WERI-Rb-1 (cell line): ENCODE results near the gene IER3.
"Not testable (repeated sequence)": the region's sequence is repeated elsewhere in the genome, so short reads cannot be mapped to it uniquely, and the experiment has no call there.

ENCODE experiments used
- DNase-seq: peaks from one replicate; pipeline ENCODE4 v3.0.0-alpha.2; 2020
- H3K27ac ChIP-seq: fragments of 250-450 bp; sonication (Bioruptor Pico); 2 replicates; pipeline ENCODE4 v1.5.1; 2020; ENCODE audit warnings: mild to moderate bottlenecking, moderate library complexity
- H3K27me3 ChIP-seq: fragments of 250-450 bp; sonication (Bioruptor Pico); 2 replicates; pipeline ENCODE4 v1.5.1; 2021; ENCODE audit warnings: mild to moderate bottlenecking, low read depth, moderate library complexity; ENCODE audit not compliant: insufficient read depth, severe bottlenecking
- H3K36me3 ChIP-seq: fragments of 250-450 bp; sonication (Bioruptor Pico); 2 replicates; pipeline ENCODE4 v1.5.1; 2020; ENCODE audit warnings: mild to moderate bottlenecking, moderate library complexity
- H3K4me3 ChIP-seq: 2 replicates; pipeline ENCODE4 v1.5.1; 2011; ENCODE audit warnings: low read depth, mild to moderate bottlenecking, control low read depth, low read length
- H3K9me3 ChIP-seq: fragments of 250-450 bp; sonication (Bioruptor Pico); 2 replicates; pipeline ENCODE4 v1.5.1; 2021; ENCODE audit warnings: mild to moderate bottlenecking, moderate library complexity; ENCODE audit not compliant: severe bottlenecking
- CTCF ChIP-seq: IDR thresholded peaks from 2 replicates; pipeline ENCODE4 v1.5.1; 2011; ENCODE audit warnings: low read depth, mild to moderate bottlenecking, control low read depth, inconsistent platforms, low read length

IER3 gene

DNA sequence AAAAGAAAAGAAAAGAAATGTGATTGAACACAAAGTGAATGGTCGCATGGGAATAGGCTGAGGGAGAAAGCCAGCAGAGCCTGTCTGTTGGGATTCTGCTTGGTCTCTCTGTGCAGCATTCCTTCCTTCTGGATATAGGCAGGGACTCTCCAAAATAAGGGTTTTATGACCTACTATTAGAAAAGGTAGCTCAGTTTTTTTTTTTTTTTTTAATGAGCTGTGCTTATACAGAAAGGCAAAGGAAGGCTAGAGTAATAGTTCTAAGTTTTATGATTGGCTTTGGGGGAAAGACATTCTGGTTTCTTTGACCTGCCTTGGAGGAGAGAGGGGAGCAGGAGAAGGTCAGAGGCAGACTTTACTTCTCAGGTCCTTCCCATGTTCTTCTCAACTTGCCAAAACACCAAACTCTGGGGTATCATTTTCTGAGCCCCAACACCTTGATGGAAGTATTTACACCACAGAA lies 18.8 kb upstream of the IER3 start:
- no peak for DNase-seq
- TF ChIP-seq CTCF = no peak
- Histone ChIP-seq H3K27me3 (no peaks in the 10 kb centered on the region), H3K27ac (no peak overlapping the region), H3K9me3 (no peaks in the 10 kb centered on the region), H3K4me3 (no peak overlapping the region), H3K36me3 (no peaks in the 10 kb centered on the region)

- TF ChIP-seq CTCF = no peak
- H3K27me3 ChIP-seq = no peaks in the 10 kb centered on the region
- H3K4me3 ChIP-seq = no peak overlapping the region
- no peak for DNase-seq
- H3K27ac ChIP-seq = no peak overlapping the region
- no peaks in the 10 kb centered on the region for H3K36me3 ChIP-seq
- H3K9me3 ChIP-seq = no peaks in the 10 kb centered on the region
Measured at GRCh38 chr6:30761791-30762429, 17.6 kb upstream of the IER3 start.

DNA sequence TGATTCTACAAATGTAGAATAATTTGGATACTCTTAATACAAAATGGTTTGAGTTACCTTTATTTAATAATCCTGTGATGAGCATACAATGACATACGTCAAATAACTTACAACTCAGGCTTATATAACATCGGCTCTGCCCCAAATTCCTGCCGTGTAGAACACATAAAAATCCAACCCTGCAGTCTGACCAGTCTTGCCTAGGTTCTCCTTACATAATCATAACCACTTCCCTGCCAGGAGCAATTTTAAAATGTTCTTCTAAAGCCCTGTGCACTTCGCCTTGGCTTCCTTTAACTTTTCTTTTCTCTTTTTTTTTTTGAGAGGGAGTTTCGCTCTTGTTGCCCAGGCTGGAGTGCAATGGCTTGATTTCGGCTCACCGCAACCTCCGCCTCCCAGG lies 16.2 kb upstream of the IER3 start:
- DNase-seq = no peak
- H3K27me3 ChIP-seq = no peaks in the 10 kb centered on the region
- no peaks in the 10 kb centered on the region for H3K36me3 ChIP-seq
- no peak overlapping the region for H3K27ac ChIP-seq
- H3K4me3 ChIP-seq = no peak overlapping the region
- H3K9me3 ChIP-seq = no peaks in the 10 kb centered on the region
- no peak for TF ChIP-seq CTCF

GRCh38 chr6:30759575-30760239 lies 15.4 kb upstream of the IER3 start:
- Histone ChIP-seq H3K9me3 (no peaks in the 10 kb centered on the region), H3K4me3 (no peak overlapping the region), H3K27me3 (no peaks in the 10 kb centered on the region), H3K27ac (no peak overlapping the region), H3K36me3 (no peaks in the 10 kb centered on the region)
- no peak for DNase-seq
- no peak for TF ChIP-seq CTCF

- DNase-seq = no peak
- no peak for TF ChIP-seq CTCF
- Histone ChIP-seq H3K36me3 (no peaks in the 10 kb centered on the region), H3K27ac (no peak overlapping the region; the same call in 1 of the 2 replicates), H3K4me3 (no peak overlapping the region), H3K9me3 (no peaks in the 10 kb centered on the region), H3K27me3 (no peaks in the 10 kb centered on the region)
Measured at GRCh38 chr6:30757261-30757904, 13.0 kb upstream of the IER3 start.

GRCh38 chr6:30756405-30757003 lies 12.2 kb upstream of the IER3 start:
- H3K36me3 ChIP-seq, H3K27ac ChIP-seq, DNase-seq, H3K9me3 ChIP-seq, H3K27me3 ChIP-seq, H3K4me3 ChIP-seq: not testable (repeated sequence)
